Spleen (tissue), 7 donors: ENCODE results near the gene FURIN.
A peak's percentile ranks its signal among the peaks of the same experiment; 100 is the strongest.

Source experiments
- CTCF ChIP-seq, 11 experiments: fragments of 200-600 bp in 7 of 11; fragments of 450-650 bp in 4 of 11; sonication (generic) in 4 of 11; IDR thresholded peaks in 8 of 11; conservative IDR thresholded peaks in 3 of 11; 1 replicate in 7 of 11; 2 replicates in 4 of 11; pipeline versions ENCODE4 v1.4.0 to v1.8.0; 2016 to 2021; ENCODE audit warnings: antibody characterized with exemption in 11 of 11, inconsistent platforms in 4 of 11, mild to moderate bottlenecking in 1 of 11
- POLR2A ChIP-seq, 3 donors: fragments of 450-650 bp; IDR thresholded peaks; one replicate each; pipeline ENCODE4 v1.5.1; 2017; ENCODE audit warnings: antibody characterized with exemption in 3 of 3, mild to moderate bottlenecking in 1 of 3
- POLR2AphosphoS5 ChIP-seq, 3 donors: sonication (generic); formaldehyde crosslinking; IDR thresholded peaks; one replicate each; pipeline ENCODE4 v1.5.1; 2017; ENCODE audit warnings: antibody characterized with exemption in 3 of 3
- donor health status: DM: no; HTN: no; CAD: no; lungs with moderate emphysema.
- donor health status: DM: no; HTN: no; CAD: no.
- donor health status: DM: no; HTN: no; CAD: no.

- no peak for TF ChIP-seq CTCF (IDR thresholded peaks at IDR 0.05 in 8 of 11, conservative IDR thresholded peaks at IDR 0.05 in 3 of 11)
- no peak for TF ChIP-seq POLR2A (IDR thresholded peaks at IDR 0.05)
- TF ChIP-seq POLR2AphosphoS5 (IDR thresholded peaks at IDR 0.05) = peak; percentile 57 to 81 (median 60)
These were observed 13.8 kb downstream of the FURIN start for GRCh38 chr15:90881978-90882721.
